Measurements from ENCODE around the gene GAS6. TPM values are rescaled to one million over a fixed set of nuclear protein-coding genes. Genes with fewer than 3 reads are reported as not detected.

The GAS6 gene
- total RNA-seq, 1 experiment from 2014 or later, result 49.4 TPM

DNA sequence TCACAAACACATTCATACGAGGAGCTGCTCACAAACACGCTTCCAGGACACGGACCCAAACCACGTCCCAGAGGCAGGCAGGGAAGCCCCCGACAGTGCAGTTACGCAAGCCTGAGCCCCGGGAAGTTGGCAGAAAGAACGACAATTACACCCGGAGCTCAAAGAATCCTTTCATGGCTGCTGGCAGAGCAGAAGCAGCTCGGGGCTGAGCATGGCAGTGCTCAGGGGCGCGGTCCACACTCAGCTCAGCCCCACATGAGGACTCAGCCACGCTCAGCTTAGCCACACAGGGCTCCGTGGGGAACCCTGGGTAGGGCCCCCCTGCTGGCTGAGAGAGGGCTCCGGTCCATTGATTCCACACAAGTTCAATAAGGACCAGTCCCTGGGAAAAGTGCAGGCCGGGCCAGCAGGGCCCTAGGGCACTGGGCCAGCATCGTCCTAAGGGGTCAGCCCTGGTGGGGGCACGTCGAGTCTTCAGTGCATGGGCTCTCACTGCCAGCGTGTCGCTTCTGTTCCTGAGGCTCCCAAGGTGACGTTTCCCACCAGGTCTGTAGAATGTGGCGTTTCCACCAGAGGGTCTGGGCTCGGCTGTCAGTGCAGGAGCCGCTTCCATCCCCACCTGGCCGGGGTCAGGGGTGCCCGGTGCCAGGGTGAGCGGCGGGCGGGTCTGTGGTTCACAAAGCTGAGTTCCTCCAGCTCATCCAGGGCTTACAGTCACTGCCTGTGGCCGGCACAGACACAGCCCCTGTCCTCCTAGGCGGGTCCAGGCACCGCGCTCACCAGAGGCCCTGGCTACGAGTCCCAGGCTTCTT lies 23.1 kb downstream of the GAS6 start (continued):
- TF ChIP-seq POLR2AphosphoS5 (IDR thresholded peaks at IDR 0.05; ENCODE audit: low read depth, low read length) (no peak), EGR1 (IDR thresholded peaks at IDR 0.05; ENCODE audit: low read depth) (no peak), YY1 (IDR thresholded peaks at IDR 0.05; ENCODE audit: extremely low read depth, insufficient replicate concordance, low read depth, low read length) (no peak), ZFX (IDR thresholded peaks at IDR 0.05) (no peak)

DNA sequence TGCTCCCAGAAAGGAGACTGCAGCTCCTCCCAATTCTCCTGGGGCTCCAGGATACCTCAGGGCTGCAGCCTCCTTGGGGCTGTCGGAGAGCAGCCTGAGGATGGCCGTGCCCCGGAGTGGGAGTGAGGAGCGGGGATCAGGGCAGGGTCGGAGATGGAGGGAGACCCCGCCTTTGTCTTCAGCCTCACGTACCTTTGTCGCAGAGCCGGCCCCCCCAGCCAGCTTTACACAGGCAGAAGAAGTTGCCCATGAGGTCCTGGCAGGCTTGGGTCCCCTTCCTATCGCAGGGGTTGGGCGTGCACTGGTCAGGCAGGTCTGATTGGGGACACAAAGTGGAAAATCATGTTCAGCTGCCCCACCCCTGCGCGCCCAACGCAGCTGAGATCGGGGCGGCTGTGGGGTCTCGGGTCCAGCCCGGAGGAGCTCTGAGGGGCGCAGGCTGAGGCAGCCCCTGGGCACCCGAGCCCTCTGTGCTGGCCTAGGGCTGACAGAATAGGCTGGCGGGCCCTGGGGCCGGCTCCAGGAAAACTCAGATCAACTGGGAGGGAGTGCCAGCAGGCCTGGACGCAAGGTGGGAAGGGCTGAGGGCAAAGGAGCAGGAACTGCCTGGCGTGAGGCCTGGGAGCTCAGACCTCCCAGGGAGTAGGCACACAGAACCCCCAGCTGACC lies 24.2 kb downstream of the GAS6 start:
- POLR2A ChIA-PET, result no interaction called here
- RAD21 ChIA-PET (ENCODE audit: low non-redundant PET in 1 of 2, low total read pairs in 2 of 2, uncharacterized antibody in 2 of 2, unreplicated experiment in 2 of 2), result no interaction called here
- H4K20me1 ChIP-seq (ENCODE audit: insufficient read depth), result no peaks in the 10 kb centered on the region
- H3K27me3 ChIP-seq (ENCODE audit: insufficient read depth, low read length), result no peaks in the 10 kb centered on the region
- no peaks in the 10 kb centered on the region; the same call in 1 of the 2 replicates for H3K79me2 ChIP-seq (ENCODE audit: insufficient read depth, low read length)
- TF ChIP-seq FOSL1 (IDR thresholded peaks at IDR 0.05; ENCODE audit: low read depth) (no peak), EZH2 (IDR thresholded peaks at IDR 0.05) (no peak), SIN3A (IDR thresholded peaks at IDR 0.05; ENCODE audit: low read depth) (no peak), EZH2phosphoT487 (IDR thresholded peaks at IDR 0.05; ENCODE audit: borderline replicate concordance) (no peak), CBX3 (IDR thresholded peaks at IDR 0.05; ENCODE audit: low read depth) (no peak), REST (IDR thresholded peaks at IDR 0.05; ENCODE audit: low read depth) (no peak), RAD21 (IDR thresholded peaks at IDR 0.05; ENCODE audit: low read depth) (no peak)
- CTCF ChIA-PET, result interaction anchor here (0.9 kb wide), 1 partner anchor 108 kb away, joined by 3 read pairs; no protein-coding TSS in a partner anchor
- no peaks in the 10 kb centered on the region for H3K9me3 ChIP-seq (ENCODE audit: control insufficient read depth in 1 of 2, insufficient read depth in 1 of 2, low read depth in 1 of 2, low read length in 2 of 2)
- ATAC-seq (no peak), DNase-seq (ENCODE audit: low read depth, low spot score) (no peak)
- no TSS peak for BruUV-seq (replicated peaks)
- H3K4me2 ChIP-seq (ENCODE audit: low read length), result peak overlapping the region; percentile 3; the same call in 1 of the 2 replicates
- H3K4me1 ChIP-seq (ENCODE audit: control insufficient read depth in 1 of 2, insufficient read depth in 2 of 2, low read length in 2 of 2), result peaks cover 29 to 45% of the 10 kb centered on the region in 2 experiments
- intact Hi-C loops (cut with micrococcal nuclease), result no loop called here
- no peak overlapping the region for H2AFZ ChIP-seq (ENCODE audit: low read depth, low read length, poor library complexity, severe bottlenecking)
- no peaks in the 10 kb centered on the region; a peak in 1 of 4 replicates for H3K36me3 ChIP-seq (ENCODE audit: control insufficient read depth in 1 of 2, insufficient read depth in 2 of 2, low read length in 2 of 2)
- peak overlapping the region; percentile 100; the same call in 1 of the 2 replicates for H3K27ac ChIP-seq (ENCODE audit: low read depth, low read length)
- no peak overlapping the region for H3K9ac ChIP-seq (ENCODE audit: low read length)
- H3K9me2 ChIP-seq (ENCODE audit: insufficient read depth), result no peaks in the 10 kb centered on the region
- no peak overlapping the region for H3K4me3 ChIP-seq (replicated peaks in 1 of 2; ENCODE audit: low read depth in 1 of 2, low read length in 2 of 2)

Measured in HCT116 (cell line).